ENCODE measurements around the gene CLASP2. TPM values are rescaled to one million over a fixed set of nuclear protein-coding genes. Genes with fewer than 3 reads are reported as not detected.
"Not testable (repeated sequence)": the region's sequence is repeated elsewhere in the genome, so short reads cannot be mapped to it uniquely, and the experiment has no call there.

The CLASP2 gene
- total and polyA plus RNA-seq, 9 donors, result 14.5 to 71.2 (median 66.0) TPM

- TF ChIP-seq CTCF (IDR thresholded peaks at IDR 0.05) (no peak), EP300 (IDR thresholded peaks at IDR 0.05) (no peak), POLR2A (IDR thresholded peaks at IDR 0.05) (no peak)
- H3K27me3 ChIP-seq, result no peaks in the 10 kb centered on the region
- 2 to 5% (median 4%) methylated on average over 2 of the region's 2 CpGs for WGBS, 3 donors
- DNase-seq, result no peak
- intact Hi-C loops (cut with DNase I), result no loop called here
- peak overlapping the region in 1 of 2 donors; percentile 20 for H3K27ac ChIP-seq
- no peaks in the 10 kb centered on the region for H3K4me1 ChIP-seq (ENCODE audit: insufficient read depth)
- H3K36me3 ChIP-seq, result no peaks in the 10 kb centered on the region
- H3K9me3 ChIP-seq, result no peaks in the 10 kb centered on the region
- peak overlapping the region; percentile 48 for H3K4me3 ChIP-seq
Observed at GRCh38 chr3:33658621-33658990, 59.4 kb downstream of the CLASP2 start.

- Histone ChIP-seq H3K9me3 (no peaks in the 10 kb centered on the region), H3K4me3 (peak overlapping the region; percentile 48), H3K36me3 (no peaks in the 10 kb centered on the region), H3K27ac (no peak overlapping the region), H3K27me3 (no peaks in the 10 kb centered on the region), H3K4me1 (ENCODE audit: insufficient read depth) (no peaks in the 10 kb centered on the region)
- intact Hi-C loops (cut with DNase I), result no loop called here
- TF ChIP-seq CTCF (IDR thresholded peaks at IDR 0.05) (no peak), EP300 (IDR thresholded peaks at IDR 0.05) (no peak), POLR2A (IDR thresholded peaks at IDR 0.05) (no peak)
- DNase-seq, result no peak
- WGBS, 3 donors, result 38 to 60% (median 40%) methylated on average over 1 of the region's 1 CpG
Observed at GRCh38 chr3:33658039-33658438, 60.0 kb downstream of the CLASP2 start.

- TF ChIP-seq EP300 (IDR thresholded peaks at IDR 0.05) (no peak), CTCF (IDR thresholded peaks at IDR 0.05) (no peak)
- 73 to 78% (median 75%) methylated on average over 2 of the region's 2 CpGs for WGBS, 3 donors
- H3K4me1 ChIP-seq (ENCODE audit: insufficient read depth), result peaks cover 2% of the 10 kb centered on the region
- H3K4me3 ChIP-seq, result no peak overlapping the region
- H3K9me3 ChIP-seq, result no peaks in the 10 kb centered on the region
- intact Hi-C loops (cut with DNase I), result no loop called here
- no peaks in the 10 kb centered on the region for H3K36me3 ChIP-seq
- H3K27ac ChIP-seq, result no peak overlapping the region
- no peaks in the 10 kb centered on the region for H3K27me3 ChIP-seq
- no peak for DNase-seq
Observed at GRCh38 chr3:33652736-33653135, 65.3 kb downstream of the CLASP2 start.

GRCh38 chr3:33651101-33651500 is 67.0 kb downstream of the CLASP2 start:
- H3K4me1 ChIP-seq (ENCODE audit: insufficient read depth); H3K27me3 ChIP-seq; intact Hi-C loops (cut with DNase I); H3K36me3 ChIP-seq; H3K4me3 ChIP-seq; H3K27ac ChIP-seq; DNase-seq; H3K9me3 ChIP-seq: not testable (repeated sequence)
- 96 to 99% (median 98%) methylated on average over 4 of the region's 4 CpGs for WGBS, 3 donors

- WGBS, 3 donors, result 91 to 100% (median 98%) methylated on average over 1 of the region's 1 CpG
- intact Hi-C loops (cut with DNase I), result no loop called here
- H3K4me1 ChIP-seq (ENCODE audit: insufficient read depth), result peaks cover 2% of the 10 kb centered on the region
Observed at GRCh38 chr3:33650495-33650894, 67.6 kb downstream of the CLASP2 start.

More at GRCh38 chr3:33650495-33650894, 67.6 kb downstream of the CLASP2 start:
- no peaks in the 10 kb centered on the region for H3K9me3 ChIP-seq
- DNase-seq, result no peak
- H3K36me3 ChIP-seq, result no peaks in the 10 kb centered on the region
- TF ChIP-seq CTCF (IDR thresholded peaks at IDR 0.05) (no peak), EP300 (IDR thresholded peaks at IDR 0.05) (no peak), POLR2A (IDR thresholded peaks at IDR 0.05) (no peak)
- no peak overlapping the region for H3K4me3 ChIP-seq
- no peak overlapping the region for H3K27ac ChIP-seq
- no peaks in the 10 kb centered on the region for H3K27me3 ChIP-seq
